Hepatocyte (in vitro differentiated cells): ENCODE results near the gene KCNC4.

Experiments used
- EZH2 ChIP-seq: fragments of 200-600 bp; sonication (generic); IDR thresholded peaks from 2 replicates; pipeline ENCODE4 v1.6.1; 2016; ENCODE audit warnings: antibody characterized with exemption, mild to moderate bottlenecking, borderline replicate concordance
- EZH2phosphoT487 ChIP-seq: fragments of 200-600 bp; sonication (generic); IDR thresholded peaks from one replicate; pipeline ENCODE4 v1.6.1; 2018; ENCODE audit warnings: antibody characterized with exemption, mild to moderate bottlenecking, low read depth, moderate library complexity; ENCODE audit not compliant: unreplicated experiment, severe bottlenecking
- TF ChIP-seq, protein P1 (sequence below): fragments of 200-600 bp; sonication (generic); IDR thresholded peaks from 2 replicates; pipeline ENCODE4 v1.5.1; 2016; ENCODE audit warnings: antibody characterized with exemption, mild to moderate bottlenecking; ENCODE audit not compliant: poor library complexity

DNA sequence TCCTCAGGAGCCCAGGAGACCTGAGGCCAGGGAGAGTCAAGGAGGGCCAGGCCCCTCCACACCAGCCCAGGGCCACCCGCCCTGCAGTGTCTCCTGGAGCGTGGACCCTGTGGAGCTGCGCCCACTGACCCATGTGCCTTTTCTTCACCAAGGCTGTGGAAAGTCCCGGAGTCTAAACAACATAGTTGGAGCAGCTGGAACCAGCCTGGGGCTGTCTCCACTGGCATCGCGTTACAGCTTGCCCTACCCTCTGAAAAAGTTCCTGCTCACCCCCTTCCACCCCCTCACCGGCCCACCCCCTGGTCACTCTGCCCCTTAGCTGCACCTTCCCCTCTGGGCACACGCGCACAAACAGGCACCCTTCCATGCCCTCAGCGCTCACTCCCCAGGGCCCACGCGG, 18.3 kb downstream of the KCNC4 start:
- TF ChIP-seq, protein P1, sequence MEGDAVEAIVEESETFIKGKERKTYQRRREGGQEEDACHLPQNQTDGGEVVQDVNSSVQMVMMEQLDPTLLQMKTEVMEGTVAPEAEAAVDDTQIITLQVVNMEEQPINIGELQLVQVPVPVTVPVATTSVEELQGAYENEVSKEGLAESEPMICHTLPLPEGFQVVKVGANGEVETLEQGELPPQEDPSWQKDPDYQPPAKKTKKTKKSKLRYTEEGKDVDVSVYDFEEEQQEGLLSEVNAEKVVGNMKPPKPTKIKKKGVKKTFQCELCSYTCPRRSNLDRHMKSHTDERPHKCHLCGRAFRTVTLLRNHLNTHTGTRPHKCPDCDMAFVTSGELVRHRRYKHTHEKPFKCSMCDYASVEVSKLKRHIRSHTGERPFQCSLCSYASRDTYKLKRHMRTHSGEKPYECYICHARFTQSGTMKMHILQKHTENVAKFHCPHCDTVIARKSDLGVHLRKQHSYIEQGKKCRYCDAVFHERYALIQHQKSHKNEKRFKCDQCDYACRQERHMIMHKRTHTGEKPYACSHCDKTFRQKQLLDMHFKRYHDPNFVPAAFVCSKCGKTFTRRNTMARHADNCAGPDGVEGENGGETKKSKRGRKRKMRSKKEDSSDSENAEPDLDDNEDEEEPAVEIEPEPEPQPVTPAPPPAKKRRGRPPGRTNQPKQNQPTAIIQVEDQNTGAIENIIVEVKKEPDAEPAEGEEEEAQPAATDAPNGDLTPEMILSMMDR = no peak
- TF ChIP-seq EZH2phosphoT487 (no peak), EZH2 (no peak)
